Liver (tissue), 9 donors: ENCODE measurements around the gene GHR. TPM values are rescaled to one million over a fixed set of nuclear protein-coding genes. Genes with fewer than 3 reads are reported as not detected.

Experiments used
- DNase-seq: peaks from one replicate; pipeline ENCODE4 v3.0.0-alpha.2; 2017; ENCODE audit warnings: low spot score
- H3K27ac ChIP-seq, 2 donors: one replicate each; pipeline ENCODE4 v1.7.0; 2013; ENCODE audit warnings: inconsistent platforms in 2 of 2, low read length in 2 of 2, control low read depth in 1 of 2, low read depth in 1 of 2, mild to moderate bottlenecking in 1 of 2
- H3K27me3 ChIP-seq, 4 donors: one replicate each; pipeline versions ENCODE4 v1.6.1 to v1.7.0; 2013; ENCODE audit warnings: low read length in 3 of 4, inconsistent platforms in 1 of 4, mild to moderate bottlenecking in 1 of 4, moderate library complexity in 1 of 4; ENCODE audit not compliant: control insufficient read depth in 4 of 4, insufficient read depth in 4 of 4
- H3K36me3 ChIP-seq, 4 donors: one replicate each; pipeline versions ENCODE4 v1.6.1 to v1.7.0; 2013; ENCODE audit warnings: low read length in 3 of 4, mild to moderate bottlenecking in 3 of 4, low read depth in 1 of 4, moderate library complexity in 1 of 4; ENCODE audit not compliant: control insufficient read depth in 4 of 4, insufficient read depth in 3 of 4
- H3K4me1 ChIP-seq, 4 donors: one replicate each; pipeline versions ENCODE4 v1.6.1 to v1.7.0; 2013; ENCODE audit warnings: low read length in 3 of 4, mild to moderate bottlenecking in 3 of 4, moderate library complexity in 1 of 4; ENCODE audit not compliant: control insufficient read depth in 4 of 4, insufficient read depth in 4 of 4
- H3K4me3 ChIP-seq, 3 donors: one replicate each; pipeline versions ENCODE4 v1.6.1 to v1.7.0; 2013; ENCODE audit warnings: low read length in 3 of 3, control low read depth in 1 of 3, low read depth in 1 of 3, mild to moderate bottlenecking in 1 of 3
- H3K9ac ChIP-seq, 2 donors: one replicate each; pipeline ENCODE4 v1.7.0; 2013; ENCODE audit warnings: low read length in 2 of 2, mild to moderate bottlenecking in 2 of 2, moderate library complexity in 2 of 2, control low read depth in 1 of 2, low read depth in 1 of 2
- H3K9me3 ChIP-seq, 4 donors: one replicate each; pipeline versions ENCODE4 v1.6.1 to v1.7.0; 2013; ENCODE audit warnings: low read length in 3 of 4; ENCODE audit not compliant: control insufficient read depth in 4 of 4
- ATF3 ChIP-seq: IDR thresholded peaks from 2 replicates; pipeline ENCODE4 v1.6.1; 2016; ENCODE audit warnings: antibody characterized with exemption
- CTCF ChIP-seq: fragments of 150-350 bp; IDR thresholded peaks from 2 replicates; pipeline ENCODE4 v1.5.1; 2017; ENCODE audit warnings: improper control_type of control experiment, low read depth, low read length; ENCODE audit not compliant: missing input control
- EGR1 ChIP-seq, 2 donors: IDR thresholded peaks; 2 replicates each; pipeline ENCODE4 v1.6.1; 2016 to 2018; ENCODE audit warnings: antibody characterized with exemption in 2 of 2, low read depth in 2 of 2
- FOXA1 ChIP-seq: IDR thresholded peaks from 2 replicates; pipeline ENCODE4 v1.6.1; 2016; ENCODE audit warnings: antibody characterized with exemption
- FOXA2 ChIP-seq: IDR thresholded peaks from 2 replicates; pipeline ENCODE4 v1.6.1; 2016; ENCODE audit warnings: antibody characterized with exemption
- GABPA ChIP-seq, 2 donors: IDR thresholded peaks in 1 of 2; conservative IDR thresholded peaks in 1 of 2; 2 replicates each; pipeline ENCODE4 v1.6.1; 2016; ENCODE audit warnings: antibody characterized with exemption in 2 of 2, mild to moderate bottlenecking in 1 of 2, moderate library complexity in 1 of 2
- HNF4A ChIP-seq, 2 donors: conservative IDR thresholded peaks; 2 replicates each; pipeline ENCODE4 v1.6.1; 2016; ENCODE audit warnings: antibody characterized with exemption in 2 of 2, mild to moderate bottlenecking in 2 of 2
- HNF4G ChIP-seq: IDR thresholded peaks from 2 replicates; pipeline ENCODE4 v1.6.1; 2016; ENCODE audit warnings: antibody characterized with exemption
- JUND ChIP-seq, 2 donors: IDR thresholded peaks; 2 replicates each; pipeline ENCODE4 v1.6.1; 2016; ENCODE audit warnings: antibody characterized with exemption in 2 of 2
- NR2F2 ChIP-seq: IDR thresholded peaks from 2 replicates; pipeline ENCODE4 v1.6.1; 2016; ENCODE audit warnings: antibody characterized with exemption
- RAD21 ChIP-seq, 2 donors: IDR thresholded peaks; 2 replicates each; pipeline ENCODE4 v1.6.1; 2016; ENCODE audit warnings: antibody characterized with exemption in 2 of 2, mild to moderate bottlenecking in 2 of 2
- REST ChIP-seq: IDR thresholded peaks from 2 replicates; pipeline ENCODE4 v1.6.1; 2016; ENCODE audit warnings: antibody characterized with exemption, mild to moderate bottlenecking
- RXRA ChIP-seq, 2 donors: IDR thresholded peaks; 2 replicates each; pipeline ENCODE4 v1.6.1; 2017 to 2018; ENCODE audit warnings: antibody characterized with exemption in 2 of 2, mild to moderate bottlenecking in 1 of 2
- SP1 ChIP-seq: IDR thresholded peaks from 2 replicates; pipeline ENCODE4 v1.6.1; 2018; ENCODE audit warnings: antibody characterized with exemption, mild to moderate bottlenecking
- TAF1 ChIP-seq: conservative IDR thresholded peaks from 2 replicates; pipeline ENCODE4 v1.6.1; 2016; ENCODE audit warnings: antibody characterized with exemption, mild to moderate bottlenecking
- YY1 ChIP-seq: IDR thresholded peaks from 2 replicates; pipeline ENCODE4 v1.6.1; 2016; ENCODE audit warnings: antibody characterized with exemption, mild to moderate bottlenecking
- WGBS: extraction: QIAGEN DNeasy Blood & Tissue Kit; methylation state at CpG from one replicate; pipeline ENCODE4 v1.1.7; 2013; 5-methylcytosine and 5-hydroxymethylcytosine counted together
- polyA plus RNA-seq, 2 donors: library from polyadenylated mRNA; stranded (reverse) in 1 of 2; unstranded in 1 of 2; fragments of 200-250 nt in 1 of 2; fragments of >200 nt in 1 of 2; fragmentation: Nextera tagmentation in 1 of 2; extraction: Ambion mirVana in 1 of 2; gene quantifications; one replicate each; pipeline versions ENCODE4 v1.2.1 to v1.2.3, GENCODE V29; 2013 to 2015
- total RNA-seq, 2 donors: library from RNA; depleted of rRNA; stranded (reverse); fragments of >200 nt; gene quantifications; one replicate each; pipeline ENCODE4 v1.2.3, GENCODE V29; 2014
- TF ChIP-seq, protein P1 (sequence below): IDR thresholded peaks from 2 replicates; pipeline ENCODE4 v1.6.1; 2016; ENCODE audit warnings: antibody characterized with exemption
- TF ChIP-seq, protein P2 (sequence below): IDR thresholded peaks from 2 replicates; pipeline ENCODE4 v1.6.1; 2016; ENCODE audit warnings: antibody characterized with exemption
- donor health status: healthy.
- donor health status: healthy.
- donor health status: healthy.
- donor health status: healthy.
- donor health status: healthy.

Gene GHR
- total and polyA plus RNA-seq, 4 donors = 6.6 to 104 (median 20.9) TPM

GRCh38 chr5:42517164-42517563, 93.9 kb downstream of the GHR start:
- WGBS = 29% methylated on average over 2 of the region's 2 CpGs
- H3K4me1 ChIP-seq = peaks cover 6 to 45% (median 34%) of the 10 kb centered on the region in 4 donors
- H3K27ac ChIP-seq = peak overlapping the region; percentile 85 to 90
- DNase-seq = no peak
- H3K36me3 ChIP-seq = no peaks in the 10 kb centered on the region
- no peak for TF ChIP-seq SP1
- no peak for TF ChIP-seq CTCF
- TF ChIP-seq, protein P1, sequence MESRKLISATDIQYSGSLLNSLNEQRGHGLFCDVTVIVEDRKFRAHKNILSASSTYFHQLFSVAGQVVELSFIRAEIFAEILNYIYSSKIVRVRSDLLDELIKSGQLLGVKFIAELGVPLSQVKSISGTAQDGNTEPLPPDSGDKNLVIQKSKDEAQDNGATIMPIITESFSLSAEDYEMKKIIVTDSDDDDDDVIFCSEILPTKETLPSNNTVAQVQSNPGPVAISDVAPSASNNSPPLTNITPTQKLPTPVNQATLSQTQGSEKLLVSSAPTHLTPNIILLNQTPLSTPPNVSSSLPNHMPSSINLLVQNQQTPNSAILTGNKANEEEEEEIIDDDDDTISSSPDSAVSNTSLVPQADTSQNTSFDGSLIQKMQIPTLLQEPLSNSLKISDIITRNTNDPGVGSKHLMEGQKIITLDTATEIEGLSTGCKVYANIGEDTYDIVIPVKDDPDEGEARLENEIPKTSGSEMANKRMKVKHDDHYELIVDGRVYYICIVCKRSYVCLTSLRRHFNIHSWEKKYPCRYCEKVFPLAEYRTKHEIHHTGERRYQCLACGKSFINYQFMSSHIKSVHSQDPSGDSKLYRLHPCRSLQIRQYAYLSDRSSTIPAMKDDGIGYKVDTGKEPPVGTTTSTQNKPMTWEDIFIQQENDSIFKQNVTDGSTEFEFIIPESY = no peak
- TF ChIP-seq HNF4A (conservative IDR thresholded peaks at IDR 0.05) = peak in 1 of 2 donors; percentile 63
- TF ChIP-seq HNF4G = peak; percentile 16
- TF ChIP-seq GABPA (IDR thresholded peaks at IDR 0.05 in 1 of 2, conservative IDR thresholded peaks at IDR 0.05 in 1 of 2) = no peak
- no peak for TF ChIP-seq RXRA (IDR thresholded peaks at IDR 0.05)
- no peak for TF ChIP-seq FOXA1
- TF ChIP-seq FOXA2 = peak; percentile 26
- peak in 1 of 2 donors; percentile 4 for TF ChIP-seq RAD21 (IDR thresholded peaks at IDR 0.05)
- TF ChIP-seq ATF3 = no peak
- TF ChIP-seq JUND (IDR thresholded peaks at IDR 0.05) = no peak
- no peak for TF ChIP-seq TAF1
- TF ChIP-seq, protein P2, sequence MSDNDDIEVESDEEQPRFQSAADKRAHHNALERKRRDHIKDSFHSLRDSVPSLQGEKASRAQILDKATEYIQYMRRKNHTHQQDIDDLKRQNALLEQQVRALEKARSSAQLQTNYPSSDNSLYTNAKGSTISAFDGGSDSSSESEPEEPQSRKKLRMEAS = no peak
- TF ChIP-seq REST = peak; percentile 47
- TF ChIP-seq NR2F2 = no peak
- no peak for TF ChIP-seq EGR1 (IDR thresholded peaks at IDR 0.05; ENCODE audit: low read depth in 2 of 2)
- no peak for TF ChIP-seq YY1
- H3K9me3 ChIP-seq = no peaks in the 10 kb centered on the region
- H3K9ac ChIP-seq = peak overlapping the region in 1 of 2 donors; percentile 84
- peak overlapping the region in 1 of 3 donors; percentile 23 for H3K4me3 ChIP-seq
- no peaks in the 10 kb centered on the region for H3K27me3 ChIP-seq
